ENCODE results near the gene UBE2L6. TPM values are rescaled to one million over a fixed set of nuclear protein-coding genes. Genes with fewer than 3 reads are reported as not detected.

Gene UBE2L6
- total RNA-seq, 1 donor from 2014 or later: 19.4 TPM

DNA sequence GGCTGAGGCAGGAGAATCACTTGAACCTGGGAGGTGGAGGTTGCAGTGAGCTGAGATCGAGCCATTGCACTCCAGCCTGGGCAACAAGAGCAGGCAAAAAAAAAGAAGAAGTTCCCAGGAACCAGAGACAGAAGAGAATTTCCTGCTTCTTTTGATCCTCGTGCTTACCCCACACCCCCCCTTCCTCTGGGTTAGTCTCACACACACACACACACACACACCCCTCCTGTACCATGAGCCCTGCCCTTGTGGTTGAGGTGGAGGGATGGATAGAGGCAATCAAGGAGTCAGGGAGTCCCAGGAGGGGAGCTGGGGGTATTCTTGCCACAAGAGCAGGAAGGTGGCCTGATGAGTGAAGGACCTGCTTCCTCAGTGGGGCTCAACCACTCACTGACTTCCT lies 4.1 kb upstream of the UBE2L6 start:
- H3K4me3 ChIP-seq (ENCODE audit: low read depth, low read length): no peak overlapping the region
- no peak for DNase-seq (ENCODE audit: low read depth)
- TF ChIP-seq, protein P1, sequence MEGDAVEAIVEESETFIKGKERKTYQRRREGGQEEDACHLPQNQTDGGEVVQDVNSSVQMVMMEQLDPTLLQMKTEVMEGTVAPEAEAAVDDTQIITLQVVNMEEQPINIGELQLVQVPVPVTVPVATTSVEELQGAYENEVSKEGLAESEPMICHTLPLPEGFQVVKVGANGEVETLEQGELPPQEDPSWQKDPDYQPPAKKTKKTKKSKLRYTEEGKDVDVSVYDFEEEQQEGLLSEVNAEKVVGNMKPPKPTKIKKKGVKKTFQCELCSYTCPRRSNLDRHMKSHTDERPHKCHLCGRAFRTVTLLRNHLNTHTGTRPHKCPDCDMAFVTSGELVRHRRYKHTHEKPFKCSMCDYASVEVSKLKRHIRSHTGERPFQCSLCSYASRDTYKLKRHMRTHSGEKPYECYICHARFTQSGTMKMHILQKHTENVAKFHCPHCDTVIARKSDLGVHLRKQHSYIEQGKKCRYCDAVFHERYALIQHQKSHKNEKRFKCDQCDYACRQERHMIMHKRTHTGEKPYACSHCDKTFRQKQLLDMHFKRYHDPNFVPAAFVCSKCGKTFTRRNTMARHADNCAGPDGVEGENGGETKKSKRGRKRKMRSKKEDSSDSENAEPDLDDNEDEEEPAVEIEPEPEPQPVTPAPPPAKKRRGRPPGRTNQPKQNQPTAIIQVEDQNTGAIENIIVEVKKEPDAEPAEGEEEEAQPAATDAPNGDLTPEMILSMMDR (conservative IDR thresholded peaks at IDR 0.05; ENCODE audit: low read depth, low read length): no peak

DNA sequence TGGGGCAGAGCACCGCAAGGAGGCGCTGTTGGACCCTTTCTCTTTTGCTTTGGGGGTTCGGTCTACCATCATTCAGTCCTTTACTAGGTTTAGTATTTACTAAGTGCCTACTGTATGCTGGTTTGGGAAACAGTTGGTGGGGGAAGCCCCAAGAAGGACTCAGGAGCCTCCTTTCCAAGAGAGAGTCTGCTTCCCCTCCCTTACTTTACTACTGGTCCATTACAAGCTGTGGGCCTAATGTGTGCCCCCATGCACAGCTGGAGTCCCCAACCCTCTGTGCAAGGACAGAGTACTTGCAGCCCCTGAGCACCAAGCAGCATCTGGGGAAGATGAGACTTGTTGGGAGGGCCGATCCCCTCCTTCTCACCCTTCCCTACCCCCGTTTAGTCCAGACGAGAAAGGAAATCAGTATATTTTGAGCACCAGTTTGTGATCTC lies 876 bp upstream of the UBE2L6 start:
- H3K4me3 ChIP-seq (ENCODE audit: low read depth, low read length): peak overlapping the region; percentile 68
- TF ChIP-seq, protein P1 (conservative IDR thresholded peaks at IDR 0.05; ENCODE audit: low read depth, low read length): peak; percentile 90
- no peak for DNase-seq (ENCODE audit: low read depth)

DNA sequence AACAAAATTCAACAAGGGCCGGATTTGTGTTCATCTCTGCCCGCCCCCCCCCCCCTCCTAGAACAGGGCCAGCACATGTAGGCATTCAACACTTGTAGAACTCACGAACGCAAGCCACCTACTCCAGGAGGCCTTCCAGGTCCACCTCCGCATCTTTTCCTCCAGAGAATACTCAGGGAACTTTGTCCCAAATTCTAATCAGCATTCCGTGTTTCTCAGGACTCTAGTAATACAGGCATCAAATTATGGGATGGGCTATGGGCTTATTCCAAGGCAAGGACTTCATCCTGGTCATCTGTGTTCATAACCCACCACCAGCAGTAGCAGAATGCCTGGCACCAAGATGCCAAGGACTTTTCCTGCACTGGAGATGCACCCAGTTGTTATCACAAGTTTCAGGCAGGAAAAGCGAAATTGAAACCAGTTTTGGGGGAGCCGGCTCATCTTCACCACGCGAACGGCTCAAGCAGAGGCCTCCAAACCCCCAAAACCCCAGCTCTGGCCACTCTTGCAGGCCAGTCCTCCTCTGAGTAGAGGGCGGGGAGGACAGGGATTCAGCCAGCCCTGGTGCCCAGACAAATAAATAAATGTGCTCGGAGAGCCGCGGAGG lies 462 bp downstream of the UBE2L6 start:
- peak overlapping the region; percentile 68 for H3K4me3 ChIP-seq (ENCODE audit: low read depth, low read length)
- no peak for DNase-seq (ENCODE audit: low read depth)
- TF ChIP-seq, protein P1 (conservative IDR thresholded peaks at IDR 0.05; ENCODE audit: low read depth, low read length): no peak

DNA sequence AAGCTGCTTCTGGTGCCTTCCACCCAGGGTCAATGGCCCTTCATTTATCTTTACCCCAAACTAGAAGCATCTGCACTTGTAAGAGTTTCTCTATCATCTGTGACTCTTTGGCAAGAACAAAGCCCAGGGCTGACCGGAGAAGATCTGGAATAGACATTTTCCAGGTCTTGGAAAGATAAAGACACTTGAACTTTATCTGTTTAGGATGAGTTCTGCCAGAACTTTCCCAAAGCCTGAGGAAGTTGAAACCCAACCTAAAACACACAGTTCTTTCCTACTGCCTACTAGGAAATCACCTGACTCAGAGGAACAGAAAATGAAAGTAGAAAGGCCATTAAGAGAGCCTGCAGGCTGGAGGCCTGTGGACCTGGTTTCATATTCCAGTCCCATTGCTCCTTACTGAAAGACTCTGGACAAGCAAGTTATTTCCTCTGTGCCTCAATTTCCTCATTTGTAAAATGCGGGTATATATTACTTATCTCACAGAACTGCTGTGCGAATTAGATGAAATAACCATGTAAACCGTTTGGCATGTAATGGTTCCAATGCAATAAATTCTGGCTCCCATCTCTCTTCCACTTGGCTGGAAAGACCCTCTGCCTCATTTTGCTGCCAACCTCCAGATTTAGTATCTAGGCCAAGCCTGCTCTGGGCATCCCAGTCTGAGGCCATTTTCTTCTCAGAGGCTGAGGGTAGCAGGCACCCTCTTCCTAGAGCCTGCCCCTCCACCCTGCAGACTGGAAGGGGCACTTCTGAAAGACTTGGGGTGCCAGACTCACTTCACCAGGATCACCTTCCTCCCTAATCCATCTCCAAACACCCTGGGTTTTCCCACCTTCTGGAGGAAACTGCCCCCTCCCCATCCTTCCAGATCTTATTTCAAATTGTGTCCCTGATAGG lies 1.2 kb downstream of the UBE2L6 start:
- peak overlapping the region; percentile 68 for H3K4me3 ChIP-seq (ENCODE audit: low read depth, low read length)
- TF ChIP-seq, protein P1 (conservative IDR thresholded peaks at IDR 0.05; ENCODE audit: low read depth, low read length): no peak
- no peak for DNase-seq (ENCODE audit: low read depth)

- no peak for DNase-seq (ENCODE audit: low read depth)
- TF ChIP-seq, protein P1 (conservative IDR thresholded peaks at IDR 0.05; ENCODE audit: low read depth, low read length): no peak
Measured at GRCh38 chr11:57562596-57562995, 4.9 kb downstream of the UBE2L6 start.

DNA sequence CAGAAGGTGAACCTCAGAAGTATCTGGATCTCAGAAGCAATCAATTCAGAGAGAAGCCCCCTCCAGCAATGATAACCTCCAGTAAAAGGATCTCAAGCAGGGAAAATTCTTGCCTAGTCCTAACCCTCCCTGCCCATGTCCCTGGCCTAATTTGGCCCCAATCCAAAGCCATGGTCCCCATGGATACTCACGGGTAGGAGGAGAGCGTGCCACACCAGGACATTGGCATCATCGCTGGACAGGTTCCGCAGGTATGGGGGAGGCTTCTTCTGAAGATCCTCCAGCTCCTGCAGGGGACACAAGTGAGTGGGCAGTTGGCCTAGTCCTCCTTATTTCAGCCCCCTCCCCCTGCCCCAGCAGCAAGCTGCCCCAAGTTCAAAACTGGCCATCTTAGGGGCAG lies 7.3 kb downstream of the UBE2L6 start:
- TF ChIP-seq, protein P1 (conservative IDR thresholded peaks at IDR 0.05; ENCODE audit: low read depth, low read length): no peak
- no peak for DNase-seq (ENCODE audit: low read depth)
- no peak overlapping the region for H3K4me3 ChIP-seq (ENCODE audit: low read depth, low read length)

More at GRCh38 chr11:57562596-57562995, 4.9 kb downstream of the UBE2L6 start:
- H3K4me3 ChIP-seq (ENCODE audit: low read depth, low read length): no peak overlapping the region
